ENCODE measurements around the gene NDUFS8. TPM values are rescaled to one million over a fixed set of nuclear protein-coding genes. Genes with fewer than 3 reads are reported as not detected.
"Not testable (repeated sequence)": the region's sequence is repeated elsewhere in the genome, so short reads cannot be mapped to it uniquely, and the experiment has no call there.

The NDUFS8 gene
- total RNA-seq, result 100 to 1,000 TPM; 134 to 140 TPM

- H3K36me3 Mint-ChIP-seq, result peaks cover 2% of the 10 kb centered on the region
- intact Hi-C loops (cut with micrococcal nuclease), result loop anchor here (1.0 to 2.0 kb wide), 2 partner anchors 10 to 176 kb away; no protein-coding TSS in a partner anchor
These were observed at the start of gene NDUFS8 for GRCh38 chr11:68030318-68031143. Gene NDUFS8, plus strand, starts transcription at chr11:68030681. Its CDS starts 1,471 bp downstream, at chr11:68032152.

DNA sequence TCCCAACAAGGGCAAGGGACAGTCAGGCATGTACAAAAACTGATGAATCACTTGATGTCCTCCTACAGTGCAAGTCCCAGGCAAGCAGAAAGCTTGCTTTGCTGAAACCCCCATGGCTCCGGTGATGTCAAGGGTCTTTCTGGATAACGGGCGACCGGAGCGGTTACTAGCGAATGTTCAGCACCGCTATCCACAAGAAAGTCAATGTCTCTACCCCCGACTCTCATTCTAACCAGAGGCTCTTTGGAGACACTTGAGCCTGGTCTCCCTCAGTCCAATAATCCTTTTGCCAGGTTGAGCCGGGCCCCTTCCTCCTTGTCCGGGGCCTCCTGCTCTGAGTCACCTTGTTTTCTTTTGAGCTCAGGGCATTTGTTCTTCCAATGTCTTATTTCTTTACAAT is 49.3 kb upstream of the NDUFS8 start:
- H3K4me1 Mint-ChIP-seq (ENCODE audit: low read depth); intact Hi-C loops (cut with micrococcal nuclease); H3K27ac Mint-ChIP-seq; H3K4me3 Mint-ChIP-seq; H3K27me3 Mint-ChIP-seq; POLR2A ChIA-PET; H3K36me3 Mint-ChIP-seq; DNase-seq; CTCF ChIA-PET; H3K9me3 Mint-ChIP-seq: not testable (repeated sequence)

More at GRCh38 chr11:68030318-68031143, at the start of gene NDUFS8:
- DNase-seq, result peak; percentile 98
- POLR2A ChIA-PET, result interaction anchor here (2.1 kb wide), 1 partner anchor 10 kb away, joined by 20 read pairs; the partner anchor contains the start of gene TCIRG1
- CTCF ChIA-PET, result interaction anchor here (1.2 kb wide), 1 partner anchor 9 kb away, joined by 3 read pairs; no protein-coding TSS in a partner anchor
- Mint-ChIP-seq H3K27ac (peak within 1 kb of the TSS; percentile 88), H3K4me3 (peak within 1 kb of the TSS; percentile 99), H3K27me3 (no peaks in the 10 kb centered on the region), H3K9me3 (no peaks in the 10 kb centered on the region), H3K4me1 (ENCODE audit: low read depth) (peaks cover 27% of the 10 kb centered on the region)

- POLR2A ChIA-PET; intact Hi-C loops (cut with micrococcal nuclease): not testable (repeated sequence)
These were observed 48.1 kb upstream of the NDUFS8 start for GRCh38 chr11:67982255-67982857.

DNA sequence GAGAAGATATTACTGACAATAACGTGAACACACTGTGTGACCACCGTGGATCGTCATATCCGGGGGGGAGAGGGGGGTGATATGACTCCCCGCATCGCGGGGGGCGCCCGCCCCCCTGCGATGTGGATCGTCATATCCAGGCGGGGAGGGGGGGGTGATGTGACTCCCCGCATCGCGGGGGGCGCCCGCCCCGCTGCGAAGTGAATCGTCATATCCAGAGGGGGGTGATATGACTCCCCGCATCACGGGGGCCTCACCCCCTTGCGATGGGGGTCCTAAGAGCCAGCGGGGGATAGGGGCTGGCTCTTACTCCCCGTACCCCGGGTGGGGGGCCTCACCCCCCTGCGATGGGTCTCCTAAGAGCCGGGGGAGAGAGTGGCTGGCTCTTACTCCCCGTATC is 46.5 kb upstream of the NDUFS8 start:
- ChIA-PET POLR2A (no interaction called here), CTCF (no interaction called here)
- H3K9me3 Mint-ChIP-seq, result no peaks in the 10 kb centered on the region
- H3K4me3 Mint-ChIP-seq, result no peak overlapping the region
- no peaks in the 10 kb centered on the region for H3K4me1 Mint-ChIP-seq (ENCODE audit: low read depth)
- H3K27me3 Mint-ChIP-seq, result no peaks in the 10 kb centered on the region
- intact Hi-C loops (cut with micrococcal nuclease), result no loop called here
- DNase-seq, result no peak
- no peaks in the 10 kb centered on the region for H3K36me3 Mint-ChIP-seq
- H3K27ac Mint-ChIP-seq, result no peak overlapping the region

More at GRCh38 chr11:67982255-67982857, 48.1 kb upstream of the NDUFS8 start:
- DNase-seq; CTCF ChIA-PET; H3K4me3 Mint-ChIP-seq; H3K27ac Mint-ChIP-seq; H3K4me1 Mint-ChIP-seq (ENCODE audit: low read depth); H3K36me3 Mint-ChIP-seq; H3K9me3 Mint-ChIP-seq; H3K27me3 Mint-ChIP-seq: not testable (repeated sequence)

- H3K27ac Mint-ChIP-seq; H3K36me3 Mint-ChIP-seq; H3K4me1 Mint-ChIP-seq (ENCODE audit: low read depth); DNase-seq; H3K4me3 Mint-ChIP-seq; H3K9me3 Mint-ChIP-seq; CTCF ChIA-PET; intact Hi-C loops (cut with micrococcal nuclease); H3K27me3 Mint-ChIP-seq; POLR2A ChIA-PET: not testable (repeated sequence)
These were observed 45.2 kb upstream of the NDUFS8 start for GRCh38 chr11:67985302-67985701.

- CTCF ChIA-PET; H3K4me1 Mint-ChIP-seq (ENCODE audit: low read depth); H3K27ac Mint-ChIP-seq; H3K4me3 Mint-ChIP-seq; POLR2A ChIA-PET; intact Hi-C loops (cut with micrococcal nuclease); H3K27me3 Mint-ChIP-seq; DNase-seq; H3K36me3 Mint-ChIP-seq; H3K9me3 Mint-ChIP-seq: not testable (repeated sequence)
These were observed 39.7 kb upstream of the NDUFS8 start for GRCh38 chr11:67990546-67991346.

- H3K36me3 Mint-ChIP-seq; H3K4me3 Mint-ChIP-seq; DNase-seq; POLR2A ChIA-PET; H3K27ac Mint-ChIP-seq; H3K9me3 Mint-ChIP-seq; H3K4me1 Mint-ChIP-seq (ENCODE audit: low read depth); H3K27me3 Mint-ChIP-seq; CTCF ChIA-PET; intact Hi-C loops (cut with micrococcal nuclease): not testable (repeated sequence)
These were observed 38.9 kb upstream of the NDUFS8 start for GRCh38 chr11:67991347-67992121.

DNA sequence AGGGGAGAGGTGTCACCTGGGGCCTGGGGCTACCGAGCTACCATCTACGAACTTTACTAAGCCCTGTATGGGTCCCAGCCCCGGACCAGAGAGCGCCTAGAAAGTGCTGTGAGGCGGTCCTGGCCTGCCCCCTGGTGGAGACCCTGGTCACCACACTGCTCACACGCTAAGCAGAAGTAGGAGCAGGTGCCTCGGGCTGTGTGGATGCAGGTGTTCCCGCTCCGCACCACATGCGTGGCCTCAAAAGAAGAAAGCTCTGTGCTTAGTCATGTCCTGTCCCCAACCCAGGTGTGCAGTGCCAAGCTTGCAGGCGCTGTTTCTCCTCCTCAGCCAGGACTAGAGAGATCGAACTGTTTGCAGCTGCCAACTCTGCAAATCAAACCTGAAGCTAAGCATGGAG is 36.7 kb upstream of the NDUFS8 start:
- H3K4me3 Mint-ChIP-seq; H3K36me3 Mint-ChIP-seq; POLR2A ChIA-PET; H3K27ac Mint-ChIP-seq; intact Hi-C loops (cut with micrococcal nuclease); H3K9me3 Mint-ChIP-seq; H3K27me3 Mint-ChIP-seq: not testable (repeated sequence)
- CTCF ChIA-PET, result interaction anchor here (0.7 to 1.5 kb wide), 4 partner anchors 9 to 38 kb away, joined by 3 to 4 read pairs (median 3); no protein-coding TSS in a partner anchor
- H3K4me1 Mint-ChIP-seq (ENCODE audit: low read depth), result peaks cover 19% of the 10 kb centered on the region
- peak; percentile 72 for DNase-seq

- H3K4me3 Mint-ChIP-seq; H3K27me3 Mint-ChIP-seq; H3K36me3 Mint-ChIP-seq; POLR2A ChIA-PET; DNase-seq; H3K27ac Mint-ChIP-seq; intact Hi-C loops (cut with micrococcal nuclease); H3K9me3 Mint-ChIP-seq: not testable (repeated sequence)
- H3K4me1 Mint-ChIP-seq (ENCODE audit: low read depth), result peaks cover 19% of the 10 kb centered on the region
- CTCF ChIA-PET, result interaction anchor here (0.7 to 1.5 kb wide), 4 partner anchors 8 to 39 kb away, joined by 3 to 4 read pairs (median 3); no protein-coding TSS in a partner anchor
These were observed 36.1 kb upstream of the NDUFS8 start for GRCh38 chr11:67994387-67994786.

- intact Hi-C loops (cut with micrococcal nuclease); DNase-seq; H3K27ac Mint-ChIP-seq; POLR2A ChIA-PET; H3K36me3 Mint-ChIP-seq; H3K4me3 Mint-ChIP-seq; H3K9me3 Mint-ChIP-seq; H3K27me3 Mint-ChIP-seq: not testable (repeated sequence)
- CTCF ChIA-PET, result interaction anchor here (1.5 kb wide), 1 partner anchor 15 kb away, joined by 3 read pairs; no protein-coding TSS in a partner anchor
- peaks cover 19% of the 10 kb centered on the region for H3K4me1 Mint-ChIP-seq (ENCODE audit: low read depth)
These were observed 35.4 kb upstream of the NDUFS8 start for GRCh38 chr11:67995129-67995528.

DNA sequence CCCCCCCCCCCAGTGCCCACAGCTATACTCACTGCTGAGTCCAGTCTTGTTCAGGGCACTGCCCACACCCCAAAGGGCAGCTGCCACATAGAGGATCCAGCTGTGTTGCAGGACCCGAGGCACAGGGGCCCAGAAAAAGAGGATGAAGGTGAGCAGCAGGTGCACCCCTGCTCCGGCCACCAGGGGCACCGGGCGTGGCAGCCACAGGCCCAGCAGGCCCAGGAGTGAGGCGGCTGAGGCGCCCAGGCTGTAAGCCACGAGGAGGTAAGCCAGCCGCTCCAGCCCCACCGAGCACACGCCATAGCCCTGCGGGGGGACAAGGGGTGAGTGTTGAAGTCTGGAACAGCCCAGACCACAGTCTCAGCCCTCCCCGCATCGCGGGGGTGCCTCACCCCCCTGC is 34.9 kb upstream of the NDUFS8 start:
- not testable (repeated sequence) for H3K9me3 Mint-ChIP-seq
- peaks cover 19% of the 10 kb centered on the region for H3K4me1 Mint-ChIP-seq (ENCODE audit: low read depth)

More for the DNA sequence above, 34.9 kb upstream of the NDUFS8 start:
- H3K4me3 Mint-ChIP-seq; H3K36me3 Mint-ChIP-seq; intact Hi-C loops (cut with micrococcal nuclease); DNase-seq; H3K27ac Mint-ChIP-seq; POLR2A ChIA-PET; H3K27me3 Mint-ChIP-seq; CTCF ChIA-PET: not testable (repeated sequence)
